GM12878 (cell line): ENCODE data around the gene MAGI2. TPM values are rescaled to one million over a fixed set of nuclear protein-coding genes. Genes with fewer than 3 reads are reported as not detected.

Experiments used
- ATAC-seq: fragments of 200-7000 bp; cut with Tn5 transposase; 3 replicates; pipeline ENCODE4 v1.9.1; 2020; ENCODE audit warnings: mild to moderate bottlenecking, moderate library complexity
- BruUV-seq: library from RNA; stranded (reverse); fragments of 400-500 nt; replicated peaks from 2 replicates; lab custom pipeline; 2021; lab: Mats Ljungman, UMichigan
- CTCF ChIA-PET: fragments of 300-600 bp; sonication (Branson Sonifier 250); formaldehyde crosslinking; extraction: SDS; loops from one replicate; lab custom pipeline; 2021; ENCODE audit warnings: inconsistent platforms; lab: Yijun Ruan, JAX
- POLR2A ChIA-PET: fragments of 350-600 bp; formaldehyde crosslinking; extraction: SDS; loops from one replicate; lab custom pipeline; 2021; ENCODE audit warnings: inconsistent platforms; lab: Charles Lee
- RAD21 ChIA-PET: fragments of 300-600 bp; sonication (Branson Sonifier 250); formaldehyde crosslinking; loops from one replicate; lab custom pipeline; 2023; ENCODE audit warnings: antibody characterized with exemption; ENCODE audit not compliant: unreplicated experiment; lab: Charles Lee
- SMC1A ChIA-PET: fragments of 300-600 bp; sonication (Branson Sonifier 250); formaldehyde crosslinking; loops from one replicate; lab custom pipeline; 2023; ENCODE audit not compliant: unreplicated experiment, uncharacterized antibody; lab: Charles Lee
- DNase-seq: peaks from one replicate; pipeline ENCODE4 v3.0.0-alpha.2; 2011; ENCODE audit warnings: low read depth, low spot score
- FAIRE-seq: peaks from 3 replicates; lab custom pipeline; 2011; peaks lifted over from hg19 to GRCh38; lab: Jason Lieb, UNC
- H2AFZ ChIP-seq: 2 replicates; pipeline ENCODE4 v1.6.0; 2011; ENCODE audit warnings: low read depth, low read length, control low read depth; ENCODE audit not compliant: control insufficient read depth
- H3K27ac ChIP-seq: 2 replicates; pipeline ENCODE4 v1.5.1; 2011; ENCODE audit warnings: control low read depth; ENCODE audit not compliant: control insufficient read depth, insufficient read depth
- H3K27me3 ChIP-seq, 2 experiments: replicated peaks in 1 of 2; 2 replicates each; pipeline versions ENCODE4 v1.6.0 to v1.6.1; 2011; ENCODE audit warnings: low read length in 1 of 2; ENCODE audit not compliant: control insufficient read depth in 2 of 2, insufficient read depth in 2 of 2
- H3K36me3 ChIP-seq, 2 experiments: 2 replicates each; pipeline ENCODE4 v1.5.1; 2011; ENCODE audit warnings: low read length in 1 of 2; ENCODE audit not compliant: control insufficient read depth in 2 of 2, insufficient read depth in 2 of 2
- H3K4me1 ChIP-seq: 2 replicates; pipeline ENCODE4 v1.6.1; 2011; ENCODE audit warnings: mild to moderate bottlenecking, low read length, moderate library complexity, mixed read lengths; ENCODE audit not compliant: control insufficient read depth, insufficient read depth
- H3K4me2 ChIP-seq: 2 replicates; pipeline ENCODE4 v1.6.0; 2011; ENCODE audit warnings: control low read depth; ENCODE audit not compliant: control insufficient read depth, insufficient read depth
- H3K4me3 ChIP-seq: fragments of 200-600 bp; sonication (generic); 2 replicates; pipeline ENCODE4 v1.5.1; 2016
- H3K79me2 ChIP-seq: 2 replicates; pipeline ENCODE4 v1.6.0; 2011; ENCODE audit warnings: low read length; ENCODE audit not compliant: control insufficient read depth, insufficient read depth
- H3K9ac ChIP-seq: 2 replicates; pipeline ENCODE4 v1.8.0; 2011; ENCODE audit warnings: low read length, control low read depth, mixed read lengths; ENCODE audit not compliant: control insufficient read depth, insufficient read depth
- H3K9me3 ChIP-seq: replicated peaks from 3 replicates; pipeline ENCODE4 v1.5.1; 2011; ENCODE audit warnings: mild to moderate bottlenecking, low read length; ENCODE audit not compliant: control insufficient read depth, insufficient read depth
- H4K20me1 ChIP-seq: 2 replicates; pipeline ENCODE4 v1.6.0; 2011; ENCODE audit not compliant: control insufficient read depth, insufficient read depth
- EGR1 ChIP-seq, 2 experiments: IDR thresholded peaks; 1 replicate in 1 of 2; 2 replicates in 1 of 2; pipeline ENCODE4 v1.6.1; 2011 to 2012; ENCODE audit warnings: low read depth in 2 of 2, low read length in 2 of 2, borderline replicate concordance in 1 of 2, mild to moderate bottlenecking in 1 of 2, moderate library complexity in 1 of 2
- ETV6 ChIP-seq, 2 experiments: fragments of 450-650 bp in 1 of 2; IDR thresholded peaks in 1 of 2; conservative IDR thresholded peaks in 1 of 2; 2 replicates each; pipeline ENCODE4 v1.6.1; 2014; ENCODE audit warnings: antibody characterized with exemption in 1 of 2, borderline replicate concordance in 1 of 2, low read depth in 1 of 2, mild to moderate bottlenecking in 1 of 2, moderate library complexity in 1 of 2
- MEF2A ChIP-seq: IDR thresholded peaks from 2 replicates; pipeline ENCODE4 v1.6.1; 2011; ENCODE audit warnings: low read depth, mild to moderate bottlenecking, low read length, moderate library complexity; ENCODE audit not compliant: insufficient read depth
- TBL1XR1 ChIP-seq: IDR thresholded peaks from 2 replicates; pipeline ENCODE4 v1.6.1; 2012; ENCODE audit warnings: low read depth, low read length, improper control_type of control experiment
- ZZZ3 ChIP-seq: IDR thresholded peaks from 2 replicates; pipeline ENCODE4 v1.6.1; 2011; ENCODE audit warnings: low read depth; ENCODE audit not compliant: control insufficient read depth, insufficient read length
- WGBS: methylation state at CpG from one replicate; pipeline ENCODE4 v1.1.6; 2016; ENCODE audit warnings: low lambda C conversion rate; ENCODE audit not compliant: insufficient replicate concordance, insufficient coverage; ENCODE audit errors: missing lambda C conversion rate; 5-methylcytosine and 5-hydroxymethylcytosine counted together
- in situ Hi-C: fragments of 300-500 bp; cut with MboI; formaldehyde crosslinking; loops from 9 replicates; pipeline ENCODE4 v1.14.3; 2018; ENCODE audit warnings: mixed read lengths
- intact Hi-C: fragments of 100-400 bp; cut with micrococcal nuclease; formaldehyde crosslinking; loops from one replicate; pipeline ENCODE4 v1.14.2; 2022; ENCODE audit not compliant: unreplicated experiment
- polyA plus RNA-seq, 11 experiments: library from polyadenylated mRNA; depleted of rRNA in 4 of 11; unstranded in 6 of 11; stranded (reverse) in 5 of 11; fragments of >200 nt; fragmentation: Nextera tagmentation in 4 of 11; fragmentation: Illumina TruSeq in 1 of 11; extraction: Ambion mirVana in 4 of 11; extraction: Trizol in 1 of 11; gene quantifications; 1 replicate in 1 of 11; 2 replicates in 10 of 11; pipeline versions ENCODE4 v1.2.1 to v1.2.3, GENCODE V29; 2011 to 2016; ENCODE audit warnings: inconsistent platforms in 2 of 11, missing spikeins in 2 of 11, low read depth in 1 of 11
- total RNA-seq, 4 experiments: library from RNA; depleted of rRNA in 3 of 4; stranded (reverse); fragments of >200 nt in 3 of 4; fragmentation: Illumina TruSeq in 1 of 4; extraction: Trizol in 1 of 4; gene quantifications; 2 replicates each; pipeline versions ENCODE4 v1.2.1 to v1.2.3, GENCODE V29; 2013 to 2021
- TF ChIP-seq, protein P1 (sequence below): IDR thresholded peaks from 2 replicates; pipeline ENCODE4 v1.6.1; 2012; ENCODE audit warnings: improper control_type of control experiment, low read depth, low read length; ENCODE audit not compliant: insufficient replicate concordance
- TF ChIP-seq, protein P2 (sequence below): fragments of 450-650 bp; formaldehyde crosslinking; IDR thresholded peaks from 2 replicates; pipeline ENCODE4 v1.4.0; 2022; ENCODE audit warnings: mild to moderate bottlenecking, moderate library complexity
- TF ChIP-seq, protein P3 (sequence below), 3 experiments: IDR thresholded peaks in 2 of 3; conservative IDR thresholded peaks in 1 of 3; 2 replicates each; pipeline ENCODE4 v1.5.1; 2011; ENCODE audit warnings: low read depth in 3 of 3, low read length in 3 of 3, mild to moderate bottlenecking in 3 of 3, control low read depth in 2 of 3, moderate library complexity in 2 of 3, inconsistent platforms in 1 of 3, mixed read lengths in 1 of 3; ENCODE audit not compliant: control insufficient read depth in 2 of 3, insufficient read depth in 1 of 3; ENCODE audit errors: extremely low read depth in 1 of 3

Gene MAGI2
- total and polyA plus RNA-seq, 10 of the 15 experiments (the other 5 are each of a cell fraction or from before 2014, with no cell fraction given) = 0.01 to 0.31 (median 0.05) TPM; not detected in 2

DNA sequence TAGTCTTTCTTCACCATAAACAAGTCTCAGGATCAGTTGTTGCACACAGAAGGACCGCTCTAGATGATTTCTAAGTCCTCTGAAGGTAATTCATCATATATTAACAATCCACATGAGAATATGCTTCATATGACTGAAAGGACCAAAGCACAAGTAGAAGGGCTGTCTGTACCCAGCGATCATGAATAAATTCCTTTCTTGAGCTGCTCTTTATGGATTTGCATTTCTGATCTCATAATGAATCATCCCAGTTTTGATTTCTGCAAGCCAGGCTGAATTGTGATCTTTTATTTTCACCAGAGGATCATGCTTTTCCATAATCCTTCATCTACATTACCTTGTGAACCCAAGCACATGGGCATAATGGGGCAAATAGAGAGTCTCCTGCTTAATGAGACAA is 675.6 kb downstream of the MAGI2 start:
- no peak overlapping the region for H2AFZ ChIP-seq
- ChIA-PET SMC1A (no interaction called here), CTCF (no interaction called here)

More for the DNA sequence above, 675.6 kb downstream of the MAGI2 start:
- 2% methylated on average over 2 of the region's 2 CpGs for WGBS
- in situ Hi-C loops (no loop called here), intact Hi-C loops (no loop called here)
- RAD21 ChIA-PET = no interaction called here
- H3K9ac ChIP-seq = no peak overlapping the region
- H3K4me2 ChIP-seq = no peak overlapping the region
- BruUV-seq = no TSS peak
- H4K20me1 ChIP-seq = no peaks in the 10 kb centered on the region
- no peaks in the 10 kb centered on the region for H3K79me2 ChIP-seq
- TF ChIP-seq ZZZ3 (no peak), ETV6 (conservative IDR thresholded peaks at IDR 0.05 in 1 of 2, IDR thresholded peaks at IDR 0.05 in 1 of 2; ENCODE audit: borderline replicate concordance in 1 of 2, low read depth in 1 of 2) (no peak), TBL1XR1 (no peak), EGR1 (IDR thresholded peaks at IDR 0.05; ENCODE audit: borderline replicate concordance in 1 of 2, low read depth in 2 of 2, low read length in 2 of 2) (no peak), MEF2A (no peak)
- TF ChIP-seq, protein P1, sequence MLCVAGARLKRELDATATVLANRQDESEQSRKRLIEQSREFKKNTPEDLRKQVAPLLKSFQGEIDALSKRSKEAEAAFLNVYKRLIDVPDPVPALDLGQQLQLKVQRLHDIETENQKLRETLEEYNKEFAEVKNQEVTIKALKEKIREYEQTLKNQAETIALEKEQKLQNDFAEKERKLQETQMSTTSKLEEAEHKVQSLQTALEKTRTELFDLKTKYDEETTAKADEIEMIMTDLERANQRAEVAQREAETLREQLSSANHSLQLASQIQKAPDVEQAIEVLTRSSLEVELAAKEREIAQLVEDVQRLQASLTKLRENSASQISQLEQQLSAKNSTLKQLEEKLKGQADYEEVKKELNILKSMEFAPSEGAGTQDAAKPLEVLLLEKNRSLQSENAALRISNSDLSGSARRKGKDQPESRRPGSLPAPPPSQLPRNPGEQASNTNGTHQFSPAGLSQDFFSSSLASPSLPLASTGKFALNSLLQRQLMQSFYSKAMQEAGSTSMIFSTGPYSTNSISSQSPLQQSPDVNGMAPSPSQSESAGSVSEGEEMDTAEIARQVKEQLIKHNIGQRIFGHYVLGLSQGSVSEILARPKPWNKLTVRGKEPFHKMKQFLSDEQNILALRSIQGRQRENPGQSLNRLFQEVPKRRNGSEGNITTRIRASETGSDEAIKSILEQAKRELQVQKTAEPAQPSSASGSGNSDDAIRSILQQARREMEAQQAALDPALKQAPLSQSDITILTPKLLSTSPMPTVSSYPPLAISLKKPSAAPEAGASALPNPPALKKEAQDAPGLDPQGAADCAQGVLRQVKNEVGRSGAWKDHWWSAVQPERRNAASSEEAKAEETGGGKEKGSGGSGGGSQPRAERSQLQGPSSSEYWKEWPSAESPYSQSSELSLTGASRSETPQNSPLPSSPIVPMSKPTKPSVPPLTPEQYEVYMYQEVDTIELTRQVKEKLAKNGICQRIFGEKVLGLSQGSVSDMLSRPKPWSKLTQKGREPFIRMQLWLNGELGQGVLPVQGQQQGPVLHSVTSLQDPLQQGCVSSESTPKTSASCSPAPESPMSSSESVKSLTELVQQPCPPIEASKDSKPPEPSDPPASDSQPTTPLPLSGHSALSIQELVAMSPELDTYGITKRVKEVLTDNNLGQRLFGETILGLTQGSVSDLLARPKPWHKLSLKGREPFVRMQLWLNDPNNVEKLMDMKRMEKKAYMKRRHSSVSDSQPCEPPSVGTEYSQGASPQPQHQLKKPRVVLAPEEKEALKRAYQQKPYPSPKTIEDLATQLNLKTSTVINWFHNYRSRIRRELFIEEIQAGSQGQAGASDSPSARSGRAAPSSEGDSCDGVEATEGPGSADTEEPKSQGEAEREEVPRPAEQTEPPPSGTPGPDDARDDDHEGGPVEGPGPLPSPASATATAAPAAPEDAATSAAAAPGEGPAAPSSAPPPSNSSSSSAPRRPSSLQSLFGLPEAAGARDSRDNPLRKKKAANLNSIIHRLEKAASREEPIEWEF = no peak
- TF ChIP-seq, protein P2, sequence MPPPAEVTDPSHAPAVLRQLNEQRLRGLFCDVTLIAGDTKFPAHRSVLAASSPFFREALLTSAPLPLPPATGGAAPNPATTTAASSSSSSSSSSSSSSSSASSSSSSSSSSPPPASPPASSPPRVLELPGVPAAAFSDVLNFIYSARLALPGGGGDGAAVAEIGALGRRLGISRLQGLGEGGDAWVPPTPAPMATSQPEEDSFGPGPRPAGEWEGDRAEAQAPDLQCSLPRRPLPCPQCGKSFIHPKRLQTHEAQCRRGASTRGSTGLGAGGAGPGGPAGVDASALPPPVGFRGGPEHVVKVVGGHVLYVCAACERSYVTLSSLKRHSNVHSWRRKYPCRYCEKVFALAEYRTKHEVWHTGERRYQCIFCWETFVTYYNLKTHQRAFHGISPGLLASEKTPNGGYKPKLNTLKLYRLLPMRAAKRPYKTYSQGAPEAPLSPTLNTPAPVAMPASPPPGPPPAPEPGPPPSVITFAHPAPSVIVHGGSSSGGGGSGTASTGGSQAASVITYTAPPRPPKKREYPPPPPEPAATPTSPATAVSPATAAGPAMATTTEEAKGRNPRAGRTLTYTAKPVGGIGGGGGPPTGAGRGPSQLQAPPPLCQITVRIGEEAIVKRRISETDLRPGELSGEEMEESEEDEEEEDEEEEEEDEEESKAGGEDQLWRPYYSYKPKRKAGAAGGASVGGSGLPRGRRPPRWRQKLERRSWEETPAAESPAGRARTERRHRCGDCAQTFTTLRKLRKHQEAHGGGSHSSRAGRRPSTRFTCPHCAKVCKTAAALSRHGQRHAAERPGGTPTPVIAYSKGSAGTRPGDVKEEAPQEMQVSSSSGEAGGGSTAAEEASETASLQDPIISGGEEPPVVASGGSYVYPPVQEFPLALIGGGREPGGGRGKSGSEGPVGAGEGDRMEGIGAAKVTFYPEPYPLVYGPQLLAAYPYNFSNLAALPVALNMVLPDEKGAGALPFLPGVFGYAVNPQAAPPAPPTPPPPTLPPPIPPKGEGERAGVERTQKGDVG (CRISPR knock-in tag) = no peak
- TF ChIP-seq, protein P3, sequence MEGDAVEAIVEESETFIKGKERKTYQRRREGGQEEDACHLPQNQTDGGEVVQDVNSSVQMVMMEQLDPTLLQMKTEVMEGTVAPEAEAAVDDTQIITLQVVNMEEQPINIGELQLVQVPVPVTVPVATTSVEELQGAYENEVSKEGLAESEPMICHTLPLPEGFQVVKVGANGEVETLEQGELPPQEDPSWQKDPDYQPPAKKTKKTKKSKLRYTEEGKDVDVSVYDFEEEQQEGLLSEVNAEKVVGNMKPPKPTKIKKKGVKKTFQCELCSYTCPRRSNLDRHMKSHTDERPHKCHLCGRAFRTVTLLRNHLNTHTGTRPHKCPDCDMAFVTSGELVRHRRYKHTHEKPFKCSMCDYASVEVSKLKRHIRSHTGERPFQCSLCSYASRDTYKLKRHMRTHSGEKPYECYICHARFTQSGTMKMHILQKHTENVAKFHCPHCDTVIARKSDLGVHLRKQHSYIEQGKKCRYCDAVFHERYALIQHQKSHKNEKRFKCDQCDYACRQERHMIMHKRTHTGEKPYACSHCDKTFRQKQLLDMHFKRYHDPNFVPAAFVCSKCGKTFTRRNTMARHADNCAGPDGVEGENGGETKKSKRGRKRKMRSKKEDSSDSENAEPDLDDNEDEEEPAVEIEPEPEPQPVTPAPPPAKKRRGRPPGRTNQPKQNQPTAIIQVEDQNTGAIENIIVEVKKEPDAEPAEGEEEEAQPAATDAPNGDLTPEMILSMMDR (IDR thresholded peaks at IDR 0.05 in 2 of 3, conservative IDR thresholded peaks at IDR 0.05 in 1 of 3; ENCODE audit: control insufficient read depth in 2 of 3, extremely low read depth in 1 of 3, insufficient read depth in 1 of 3, low read depth in 3 of 3, low read length in 3 of 3) = no peak
- TF ChIP-seq, all 136 proteins: peak for 0
- Histone ChIP-seq H3K27me3 (no peaks in the 10 kb centered on the region), H3K36me3 (no peaks in the 10 kb centered on the region), H3K4me1 (no peaks in the 10 kb centered on the region), H3K4me3 (no peak overlapping the region), H3K9me3 (no peaks in the 10 kb centered on the region), H3K27ac (no peak overlapping the region)
- DNase-seq = no peak
- no peak for FAIRE-seq
- POLR2A ChIA-PET = no interaction called here
- no peak for ATAC-seq
